Glomerular endothelial cell (primary cell): Measurements from ENCODE around the gene ATP6AP1. TPM values are rescaled to one million over a fixed set of nuclear protein-coding genes. Genes with fewer than 3 reads are reported as not detected.

Source experiments
- DNase-seq: peaks from one replicate; pipeline ENCODE4 v3.0.0-alpha.2; 2011; ENCODE audit warnings: low read depth, low spot score; ENCODE audit errors: extremely low read depth
- total RNA-seq: library from RNA; depleted of rRNA; stranded (reverse); fragments of >200 nt; gene quantifications from 2 replicates; pipeline ENCODE4 v1.2.3, GENCODE V29; 2015

ATP6AP1 gene
- total RNA-seq, 1 donor from 2014 or later = 164 TPM

DNA sequence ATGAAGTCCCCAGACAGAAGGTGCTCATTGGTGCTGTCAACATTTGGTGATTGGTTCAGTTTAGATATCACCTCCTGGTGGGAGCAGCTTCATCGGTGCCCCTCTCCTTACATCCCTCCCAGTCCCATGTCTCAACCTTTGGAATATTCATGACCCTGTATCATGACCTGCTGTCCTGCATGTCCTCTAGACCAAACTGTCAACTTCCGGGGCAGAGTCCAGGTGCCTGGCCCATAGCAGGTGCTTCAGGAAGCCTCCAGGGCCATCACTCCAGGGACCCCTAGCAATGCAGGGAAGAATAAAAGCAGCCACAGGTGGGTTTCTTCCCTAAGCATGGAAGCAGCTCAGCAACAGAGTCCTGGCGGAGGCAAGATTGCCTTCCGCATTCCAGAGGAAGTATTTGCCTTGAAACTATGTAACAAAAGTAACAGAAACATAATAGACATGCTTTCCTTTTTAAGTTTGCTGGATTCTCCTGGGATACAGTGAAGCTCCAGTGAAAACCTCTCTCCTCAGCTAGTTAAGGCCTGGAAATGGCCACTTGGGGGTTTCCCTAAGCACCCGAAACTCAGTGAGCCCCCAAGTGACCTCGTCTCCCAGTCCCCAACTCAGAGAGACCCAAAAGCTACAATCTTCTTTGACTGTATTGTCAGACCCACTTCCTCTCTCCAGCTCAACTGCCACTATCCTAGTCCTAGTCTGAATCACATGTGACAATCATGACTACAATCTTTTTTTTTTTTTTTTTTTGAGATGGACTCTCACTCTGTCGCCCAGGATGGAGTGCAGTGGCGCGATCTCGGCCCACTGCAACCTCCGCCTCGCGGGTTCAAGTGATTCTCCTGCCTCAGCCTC is 1.3 kb upstream of the ATP6AP1 start:
- DNase-seq = no peak

DNA sequence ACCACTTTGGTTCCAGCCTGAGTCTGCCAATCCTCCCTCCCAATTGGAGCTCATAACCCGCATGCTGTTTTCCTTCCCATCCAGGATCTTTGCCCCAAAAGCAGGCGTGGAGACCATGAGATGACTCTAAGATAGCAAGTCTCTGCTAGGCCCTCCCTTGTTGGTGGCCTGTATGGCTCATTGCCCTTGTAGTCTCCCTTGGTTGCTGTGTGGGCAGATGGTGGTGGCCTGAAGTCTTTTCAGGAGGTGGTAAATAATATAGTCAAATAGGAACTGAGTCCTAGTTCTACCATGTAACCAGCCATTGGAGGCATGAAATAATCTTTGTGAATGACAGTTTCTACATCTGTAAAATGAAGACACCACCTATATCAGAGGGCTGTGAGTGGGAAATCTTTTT is 1.2 kb downstream of the ATP6AP1 start:
- DNase-seq = no peak

DNA sequence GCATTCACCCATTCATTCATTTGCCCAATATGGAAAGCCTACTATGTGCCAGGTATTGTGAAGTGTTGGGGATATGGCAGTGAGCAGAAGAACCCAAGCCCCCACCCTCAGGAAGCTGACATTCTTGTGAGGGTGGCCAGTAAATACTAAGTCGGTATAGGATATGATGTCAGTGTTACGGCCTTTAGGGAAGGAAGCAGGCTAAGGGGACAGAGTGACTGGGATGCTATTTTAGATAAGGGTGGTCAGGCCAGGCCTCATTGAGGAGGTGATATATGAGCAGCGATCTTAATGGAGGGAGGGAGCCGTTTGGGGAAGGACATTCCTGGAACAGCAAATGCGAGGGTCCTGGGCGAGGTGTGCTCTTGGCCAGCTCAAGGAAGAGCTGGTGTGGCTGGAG is 2.0 kb downstream of the ATP6AP1 start:
- no peak for DNase-seq

DNA sequence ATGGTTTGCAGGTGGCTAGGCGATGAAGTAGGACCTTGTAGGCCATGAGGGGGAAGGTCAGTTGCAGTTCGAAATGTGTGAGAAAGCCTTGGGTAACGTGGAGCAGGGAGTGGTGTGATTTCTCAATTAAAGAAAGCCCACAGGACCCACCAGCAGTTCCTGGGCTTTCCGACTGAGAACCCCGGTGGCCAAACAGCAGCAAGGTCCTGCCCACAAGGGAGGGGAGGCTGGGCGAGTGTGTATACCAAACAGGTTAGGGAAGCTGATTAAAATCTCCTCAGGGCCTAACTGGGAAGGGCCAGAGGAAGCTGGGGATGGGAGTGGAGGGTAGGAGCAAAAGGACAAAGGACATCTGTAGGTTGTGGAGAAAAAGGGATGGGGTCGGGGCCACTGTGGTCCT is 2.4 kb downstream of the ATP6AP1 start:
- no peak for DNase-seq

DNA sequence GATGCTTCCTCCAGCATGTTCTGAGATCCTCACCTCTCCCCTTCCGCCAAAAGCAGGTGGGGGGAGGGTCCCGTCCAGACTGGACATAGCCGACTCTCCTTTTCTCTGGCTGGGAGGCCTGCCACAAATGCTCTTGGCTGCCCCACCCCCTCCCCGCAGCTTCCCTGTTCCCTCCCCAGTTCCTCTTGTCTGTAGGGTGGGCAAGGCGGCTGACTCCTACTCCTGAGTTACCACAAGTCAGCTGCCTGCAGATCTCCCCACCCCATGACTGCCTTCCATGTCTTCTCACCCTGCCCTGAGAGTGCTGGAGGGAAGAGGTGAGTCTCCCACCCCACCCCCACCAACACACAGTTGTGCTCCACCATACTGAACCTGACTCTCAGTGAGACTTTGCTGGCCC is 2.9 kb downstream of the ATP6AP1 start:
- no peak for DNase-seq

DNA sequence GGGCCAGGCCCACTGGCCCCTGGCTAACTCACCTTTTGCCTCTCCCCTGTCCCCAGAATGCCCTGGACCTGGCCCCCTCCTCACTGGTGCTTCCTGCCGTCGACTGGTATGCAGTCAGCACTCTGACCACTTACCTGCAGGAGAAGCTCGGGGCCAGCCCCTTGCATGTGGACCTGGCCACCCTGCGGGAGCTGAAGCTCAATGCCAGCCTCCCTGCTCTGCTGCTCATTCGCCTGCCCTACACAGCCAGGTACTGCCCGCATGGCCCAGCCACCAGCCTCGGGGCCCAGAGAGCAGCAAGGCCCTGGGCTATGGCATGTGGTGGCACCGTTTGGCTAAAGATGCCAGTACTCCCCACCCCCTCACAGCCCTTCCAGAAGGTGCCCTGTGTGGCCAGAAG is 3.7 kb downstream of the ATP6AP1 start:
- DNase-seq = no peak

DNA sequence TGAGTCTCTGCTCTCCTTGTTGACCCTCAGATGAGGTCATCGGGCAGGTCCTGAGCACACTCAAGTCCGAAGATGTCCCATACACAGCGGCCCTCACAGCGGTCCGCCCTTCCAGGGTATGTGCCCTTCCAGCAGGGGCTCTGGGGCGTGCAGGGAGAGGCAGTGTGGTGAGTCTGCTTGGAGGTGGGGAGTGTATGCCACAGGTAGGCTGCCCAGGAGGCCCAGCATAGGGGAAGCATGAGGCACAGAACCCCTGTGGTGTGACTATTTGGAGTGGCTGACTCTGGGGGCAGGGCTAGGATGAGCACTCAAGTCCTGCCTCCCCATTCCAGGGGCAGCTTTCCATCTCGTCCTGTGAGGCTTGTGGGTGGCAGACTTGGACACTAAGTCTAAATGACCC is 5.1 kb downstream of the ATP6AP1 start:
- DNase-seq = no peak

DNA sequence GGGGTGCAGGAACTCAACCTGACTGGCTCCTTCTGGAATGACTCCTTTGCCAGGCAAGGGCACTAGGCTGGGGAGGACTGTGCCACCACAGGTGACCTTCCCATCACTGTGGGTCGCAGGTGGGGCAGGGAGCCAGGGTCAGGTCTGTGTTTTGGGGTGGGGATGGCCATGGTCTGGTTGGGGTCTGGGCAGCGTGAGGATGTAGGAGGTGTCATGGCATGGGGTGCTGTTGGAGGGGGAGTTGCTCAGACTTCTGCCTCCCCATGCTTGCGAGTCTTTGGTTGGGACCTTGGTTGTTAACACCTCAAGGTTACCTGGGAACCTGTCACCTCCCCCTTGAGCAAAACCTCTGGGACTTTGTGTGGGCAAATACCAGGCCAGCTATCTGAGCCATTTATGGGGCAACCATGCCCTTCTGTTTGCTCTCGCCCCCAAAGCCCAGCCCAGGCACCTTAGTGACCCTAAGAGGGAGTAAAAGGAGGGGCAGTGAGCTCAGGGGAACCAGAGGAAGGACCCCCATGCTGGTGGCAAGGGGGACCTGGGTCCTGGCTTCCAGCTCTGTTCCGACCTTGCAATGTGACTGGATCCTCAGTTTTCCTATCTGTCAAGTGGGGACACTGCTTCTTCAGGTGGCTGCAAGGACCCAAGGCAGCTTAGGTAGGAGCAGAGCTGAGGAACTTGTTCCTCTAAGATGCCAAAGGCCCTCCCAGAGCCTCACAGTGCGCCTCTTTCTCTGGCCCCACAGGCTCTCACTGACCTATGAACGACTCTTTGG is 6.1 kb downstream of the ATP6AP1 start:
- no peak for DNase-seq

DNA sequence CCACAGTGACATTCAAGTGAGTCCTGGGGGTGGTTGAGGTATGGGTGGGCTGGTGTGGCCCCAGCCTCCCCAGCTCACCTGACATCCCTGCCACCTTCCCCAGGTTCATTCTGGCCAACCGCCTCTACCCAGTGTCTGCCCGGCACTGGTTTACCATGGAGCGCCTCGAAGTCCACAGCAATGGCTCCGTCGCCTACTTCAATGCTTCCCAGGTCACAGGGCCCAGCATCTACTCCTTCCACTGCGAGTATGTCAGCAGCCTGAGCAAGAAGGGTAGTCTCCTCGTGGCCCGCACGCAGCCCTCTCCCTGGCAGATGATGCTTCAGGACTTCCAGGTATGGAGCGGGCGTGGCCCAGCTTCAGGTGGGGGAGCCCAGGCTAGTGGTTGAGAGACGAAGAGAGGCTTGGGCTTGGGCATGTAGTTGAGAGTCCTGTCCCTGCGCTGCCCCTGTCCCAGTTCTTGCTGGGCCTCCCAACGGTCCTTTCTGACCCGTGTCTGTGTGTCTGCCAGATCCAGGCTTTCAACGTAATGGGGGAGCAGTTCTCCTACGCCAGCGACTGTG is 6.8 kb downstream of the ATP6AP1 start:
- DNase-seq = no peak

DNA sequence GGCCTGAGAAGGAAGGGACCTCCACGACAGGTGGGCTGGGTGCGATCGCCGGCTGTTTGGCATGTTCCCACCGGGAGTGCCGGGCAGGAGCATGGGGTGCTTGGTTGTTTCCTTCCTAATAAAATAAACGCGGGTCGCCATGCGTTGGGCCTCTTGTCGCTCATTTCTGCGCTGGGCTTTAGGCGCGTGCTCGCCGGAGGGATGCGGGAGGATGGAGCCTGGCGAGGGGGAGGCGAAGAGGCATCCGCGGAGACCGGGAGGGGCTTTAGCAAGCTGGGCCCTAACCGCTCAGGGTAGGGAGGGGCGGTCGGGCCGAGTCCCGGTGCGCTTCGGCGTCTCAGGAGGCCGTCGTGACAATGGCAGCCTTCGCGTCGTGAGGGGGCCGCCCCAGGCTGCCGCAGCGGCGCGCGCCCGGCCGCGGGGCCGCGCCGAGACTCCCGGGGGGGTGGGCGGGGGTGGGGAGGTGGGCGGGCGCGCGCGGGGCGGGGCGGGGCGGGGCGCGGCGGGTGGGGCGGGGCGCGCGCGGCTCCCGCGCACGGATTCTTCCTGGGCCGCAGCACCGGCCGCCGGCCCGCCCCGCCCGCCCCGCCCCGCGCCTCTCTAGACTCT is 8.0 kb downstream of the ATP6AP1 start:
- no peak for DNase-seq

DNA sequence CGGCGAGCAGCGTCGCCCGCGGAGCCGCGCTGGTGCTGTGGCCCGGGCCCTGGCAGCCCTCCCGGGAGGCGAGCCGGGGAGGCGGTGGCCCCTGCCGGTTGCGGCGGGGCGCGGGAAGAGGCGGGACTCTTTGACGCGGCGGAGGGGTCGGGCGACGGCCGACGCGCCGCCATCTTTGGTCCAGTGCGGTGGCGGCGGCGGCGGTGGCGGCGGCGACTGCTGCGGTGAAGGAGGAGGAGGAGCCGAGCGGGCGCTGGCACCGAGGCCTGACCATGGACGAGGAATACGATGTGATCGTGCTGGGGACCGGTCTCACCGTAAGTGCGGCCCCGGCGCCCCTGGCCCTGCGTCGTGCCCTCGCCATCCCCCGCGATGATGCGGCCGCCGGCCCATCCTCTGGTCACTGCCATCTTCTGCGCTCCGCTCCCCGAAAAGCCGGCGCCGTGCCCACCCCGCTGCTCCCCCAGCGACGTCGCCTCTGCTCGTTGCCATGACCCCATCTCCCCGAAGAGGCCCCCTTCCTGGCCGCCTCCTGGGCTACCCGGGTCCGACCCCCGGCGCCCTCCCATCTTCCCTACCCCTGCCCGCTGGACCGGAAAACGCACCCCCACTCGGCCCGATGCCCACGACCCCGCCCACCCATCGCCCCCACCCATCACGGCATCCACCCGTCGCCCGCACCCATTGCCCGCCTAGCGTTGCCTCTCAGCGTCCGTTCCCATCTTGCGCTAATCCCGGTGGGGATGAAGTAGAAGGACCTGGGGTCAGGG is 8.7 kb downstream of the ATP6AP1 start, which contains the start of gene GDI1:
GDI1 (plus strand) TSS at position 172 of the 770 bp plus-strand sequence; CDS start at position 273, 101 bp downstream.
- DNase-seq = no peak

DNA sequence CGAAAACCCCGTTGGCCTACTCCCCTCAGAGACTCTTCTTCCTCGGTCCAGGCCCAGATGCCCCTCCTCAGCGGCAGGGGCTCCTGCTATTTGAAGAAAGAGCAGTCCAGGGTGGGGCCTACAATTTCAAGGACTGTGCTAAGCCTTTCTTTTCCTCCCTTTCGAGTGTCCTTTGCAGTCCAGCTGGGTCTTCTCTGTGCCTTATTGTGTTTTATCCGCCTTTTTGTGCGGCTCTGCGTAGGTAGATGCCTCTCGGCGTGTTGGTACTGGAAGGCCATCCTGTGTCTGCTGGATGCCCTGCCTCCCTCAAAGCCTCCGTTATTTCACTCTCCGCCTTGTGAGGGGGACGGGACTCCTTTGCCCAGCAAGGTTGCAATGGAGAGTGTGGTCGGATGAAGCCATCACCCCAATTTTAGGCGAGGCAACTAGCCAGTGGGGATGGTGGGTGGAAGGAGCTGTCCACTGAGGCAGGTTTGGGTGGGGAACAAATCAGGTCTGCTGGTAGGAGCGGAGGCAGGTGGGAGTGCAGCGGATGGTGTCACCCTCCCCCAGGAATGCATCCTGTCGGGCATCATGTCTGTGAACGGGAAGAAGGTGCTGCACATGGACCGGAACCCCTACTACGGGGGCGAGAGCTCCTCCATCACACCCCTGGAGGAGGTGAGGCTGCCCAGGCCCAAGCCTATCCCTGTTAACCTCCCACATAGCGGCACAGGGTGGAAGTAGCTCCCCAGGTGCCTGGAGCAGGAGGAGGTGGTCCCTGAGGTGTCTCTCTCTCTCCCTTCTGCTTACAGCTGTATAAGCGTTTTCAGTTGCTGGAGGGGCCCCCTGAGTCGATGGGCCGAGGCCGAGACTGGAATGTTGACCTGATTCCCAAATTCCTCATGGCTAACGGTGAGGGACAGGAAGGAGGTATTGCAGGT is 9.8 kb downstream of the ATP6AP1 start:
- no peak for DNase-seq

DNA sequence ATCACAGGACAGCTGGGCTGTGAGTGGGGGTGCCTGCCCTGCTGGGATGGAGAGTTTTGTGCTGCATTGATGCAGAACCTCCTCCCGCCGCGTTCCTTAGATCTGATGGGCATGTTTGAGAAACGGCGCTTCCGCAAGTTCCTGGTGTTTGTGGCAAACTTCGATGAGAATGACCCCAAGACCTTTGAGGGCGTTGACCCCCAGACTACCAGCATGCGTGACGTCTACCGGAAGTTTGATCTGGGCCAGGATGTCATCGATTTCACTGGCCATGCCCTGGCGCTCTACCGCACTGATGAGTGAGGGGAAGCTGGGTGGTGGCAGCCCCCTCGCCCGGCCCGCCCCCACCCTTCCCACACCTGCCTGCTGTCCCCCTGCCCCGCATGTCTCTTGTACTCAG is 11.4 kb downstream of the ATP6AP1 start:
- no peak for DNase-seq

DNA sequence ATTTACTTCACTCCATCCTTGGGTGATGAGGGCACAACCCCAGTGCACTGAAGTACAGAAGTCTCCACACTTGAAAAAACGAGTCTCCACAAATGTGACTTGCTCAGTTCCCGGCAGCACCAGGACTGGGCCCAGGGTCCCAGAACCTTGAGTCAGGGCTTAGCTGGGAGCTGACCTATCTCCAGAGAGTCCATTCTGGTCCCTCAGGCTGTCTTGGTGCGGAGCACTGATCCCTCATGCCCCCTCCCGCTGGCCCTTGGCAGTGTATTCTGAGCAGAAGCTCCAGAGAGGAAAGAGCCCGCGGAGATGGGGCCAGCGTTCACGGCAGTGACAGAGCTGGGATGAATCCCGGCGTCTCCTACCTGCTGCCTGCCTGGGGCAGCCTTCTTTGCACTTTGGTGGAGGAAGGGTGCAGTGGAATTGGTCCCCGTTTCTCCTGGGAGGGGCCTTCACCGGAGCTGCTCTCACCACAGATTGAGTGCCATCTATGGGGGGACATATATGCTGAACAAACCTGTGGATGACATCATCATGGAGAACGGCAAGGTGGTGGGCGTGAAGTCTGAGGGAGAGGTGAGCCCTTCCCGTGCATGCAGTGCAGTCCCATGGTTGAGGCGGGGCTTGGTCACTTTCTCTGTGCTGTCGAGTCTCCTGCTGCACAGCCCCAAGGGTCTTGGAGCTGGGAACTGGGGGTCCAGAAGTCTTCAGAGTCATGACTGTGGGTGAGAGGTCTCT is 12.3 kb downstream of the ATP6AP1 start:
- no peak for DNase-seq

DNA sequence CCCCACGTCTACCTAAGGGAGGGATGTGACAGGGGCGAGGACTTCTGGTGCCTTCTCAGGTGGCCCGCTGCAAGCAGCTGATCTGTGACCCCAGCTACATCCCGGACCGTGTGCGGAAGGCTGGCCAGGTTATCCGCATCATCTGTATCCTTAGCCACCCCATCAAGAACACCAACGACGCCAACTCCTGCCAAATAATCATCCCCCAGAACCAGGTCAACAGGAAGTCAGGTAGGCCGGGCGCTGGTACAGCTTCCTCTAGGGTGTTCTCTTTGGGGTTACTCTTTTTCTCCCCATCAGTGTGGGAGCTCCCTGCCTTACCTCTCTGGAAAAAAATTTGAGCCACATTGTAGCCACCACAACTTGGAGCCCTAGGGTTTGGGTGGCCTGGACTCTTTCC is 13.1 kb downstream of the ATP6AP1 start:
- DNase-seq = no peak

DNA sequence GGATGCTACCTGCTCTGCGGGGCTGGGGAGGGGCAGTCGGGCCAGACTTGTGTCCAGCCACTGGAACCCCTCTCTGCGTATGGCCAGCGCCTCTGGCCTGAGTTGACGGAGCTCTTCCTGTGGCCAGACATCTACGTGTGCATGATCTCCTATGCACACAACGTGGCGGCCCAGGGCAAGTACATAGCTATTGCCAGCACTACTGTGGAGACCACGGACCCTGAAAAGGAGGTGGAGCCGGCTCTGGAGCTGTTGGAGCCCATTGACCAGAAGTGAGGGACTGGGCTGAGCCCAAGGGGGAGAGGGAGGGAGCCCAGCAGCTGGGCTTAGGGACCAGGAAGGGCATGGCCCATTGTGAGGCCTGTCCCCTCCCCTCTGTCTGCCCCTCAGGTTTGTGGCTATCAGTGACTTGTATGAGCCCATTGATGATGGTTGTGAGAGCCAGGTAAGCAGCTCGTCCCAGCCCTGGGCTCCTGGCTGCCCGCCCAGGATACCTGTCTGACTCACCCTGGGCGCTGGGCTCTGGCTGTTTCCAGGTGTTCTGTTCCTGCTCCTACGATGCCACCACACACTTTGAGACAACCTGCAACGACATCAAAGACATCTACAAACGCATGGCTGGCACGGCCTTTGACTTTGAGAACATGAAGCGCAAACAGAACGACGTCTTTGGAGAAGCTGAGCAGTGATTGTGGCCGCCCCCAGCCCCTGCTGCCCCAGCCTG is 13.7 kb downstream of the ATP6AP1 start:
- DNase-seq = no peak

DNA sequence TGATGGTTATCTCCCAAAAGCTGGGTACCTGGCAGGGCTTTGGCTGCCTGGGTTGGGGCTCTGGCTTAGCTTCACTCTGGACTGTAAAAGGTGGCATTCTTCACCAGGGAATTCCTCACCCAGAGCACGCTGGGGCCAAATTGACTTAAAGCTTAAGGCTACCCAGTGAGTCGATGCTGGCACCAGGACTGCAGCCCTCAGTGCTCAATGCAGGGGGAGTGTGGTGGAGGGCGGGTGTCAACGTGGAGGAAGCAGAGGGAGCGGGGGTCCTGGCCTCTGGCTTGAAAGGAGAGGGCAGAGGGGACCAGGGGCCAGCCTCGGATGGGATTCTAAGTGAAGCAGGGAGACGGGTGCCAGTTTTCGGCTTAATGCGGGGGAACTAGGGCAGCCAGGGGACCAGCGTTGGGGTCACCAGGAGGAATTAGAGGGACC is 15.0 kb downstream of the ATP6AP1 start:
- no peak for DNase-seq
